Epithelial cell of proximal tubule (primary cell): ENCODE data around the gene MYOM1. TPM values are rescaled to one million over a fixed set of nuclear protein-coding genes. Genes with fewer than 3 reads are reported as not detected.

ENCODE experiments used
- DNase-seq: peaks from one replicate; pipeline ENCODE4 v3.0.0-alpha.2; 2011; ENCODE audit warnings: low read depth
- H3K4me3 ChIP-seq: 2 replicates; pipeline ENCODE4 v1.5.1; 2011; ENCODE audit warnings: low read depth, mild to moderate bottlenecking, low read length
- CTCF ChIP-seq: conservative IDR thresholded peaks from 2 replicates; pipeline ENCODE4 v1.5.1; 2012; ENCODE audit warnings: low read depth, mild to moderate bottlenecking, low read length
- total RNA-seq: library from RNA; depleted of rRNA; stranded (reverse); fragments of >200 nt; gene quantifications from 2 replicates; pipeline ENCODE4 v1.2.3, GENCODE V29; 2015

The MYOM1 gene
- total RNA-seq, 1 donor from 2014 or later = 0.12 TPM

DNA sequence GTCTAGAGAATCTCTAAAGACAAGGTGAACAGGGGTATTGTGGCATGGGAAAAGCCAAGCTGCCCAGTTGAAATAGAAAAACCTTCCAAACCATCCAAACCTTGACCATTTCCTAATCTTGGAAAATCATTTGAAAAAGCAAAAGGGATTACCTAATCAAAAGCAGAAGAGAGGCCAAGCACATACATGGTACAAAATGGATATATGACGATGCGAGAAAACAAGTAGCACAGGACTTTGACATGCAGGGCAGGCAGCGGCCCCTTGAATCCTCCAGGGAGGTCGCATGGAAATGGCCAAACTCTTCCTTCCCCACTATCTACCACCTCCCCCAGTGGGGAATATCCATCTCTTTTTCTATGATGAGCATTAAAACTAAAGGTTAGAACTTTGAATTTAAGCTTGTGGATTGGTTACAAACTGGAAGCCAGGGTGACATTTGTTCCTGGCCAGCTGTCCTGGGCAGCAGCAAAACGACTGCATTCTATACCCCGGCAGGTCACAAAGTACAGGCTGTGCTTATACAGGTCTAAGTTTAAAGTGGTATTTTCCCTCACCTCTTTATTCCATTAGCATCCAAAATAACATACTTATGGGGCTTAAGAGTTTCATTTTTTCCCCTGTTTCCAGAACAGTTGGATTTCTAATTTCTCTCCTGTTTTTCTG, 24.7 kb downstream of the MYOM1 start:
- no peak for TF ChIP-seq CTCF
- no peak overlapping the region for H3K4me3 ChIP-seq
- no peak for DNase-seq

- no peak for DNase-seq
- TF ChIP-seq CTCF = no peak
Observed at GRCh38 chr18:3193331-3193730, 26.4 kb downstream of the MYOM1 start.

GRCh38 chr18:3192752-3193151, 27.0 kb downstream of the MYOM1 start:
- DNase-seq = no peak
- no peak overlapping the region for H3K4me3 ChIP-seq
- no peak for TF ChIP-seq CTCF

More at GRCh38 chr18:3193331-3193730, 26.4 kb downstream of the MYOM1 start:
- H3K4me3 ChIP-seq = no peak overlapping the region

DNA sequence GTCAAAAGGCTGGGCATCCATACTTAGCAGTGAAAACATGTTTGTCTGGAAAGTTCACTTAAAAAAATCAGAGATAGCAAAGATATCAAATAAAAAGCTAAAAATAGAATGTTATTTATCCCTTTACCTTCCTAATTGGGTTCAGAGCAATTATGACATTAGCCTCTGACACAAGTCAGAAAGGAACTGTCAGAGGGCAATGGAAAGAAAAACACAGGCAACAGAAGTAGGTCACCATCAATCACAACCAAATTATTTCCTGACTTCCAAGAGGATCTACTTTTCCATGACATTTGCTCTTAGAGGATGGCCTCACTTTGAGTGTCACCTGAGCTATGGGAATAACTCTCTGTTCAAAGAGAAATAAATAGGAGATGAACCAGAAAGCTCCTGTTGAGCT, 27.5 kb downstream of the MYOM1 start:
- no peak for TF ChIP-seq CTCF

DNA sequence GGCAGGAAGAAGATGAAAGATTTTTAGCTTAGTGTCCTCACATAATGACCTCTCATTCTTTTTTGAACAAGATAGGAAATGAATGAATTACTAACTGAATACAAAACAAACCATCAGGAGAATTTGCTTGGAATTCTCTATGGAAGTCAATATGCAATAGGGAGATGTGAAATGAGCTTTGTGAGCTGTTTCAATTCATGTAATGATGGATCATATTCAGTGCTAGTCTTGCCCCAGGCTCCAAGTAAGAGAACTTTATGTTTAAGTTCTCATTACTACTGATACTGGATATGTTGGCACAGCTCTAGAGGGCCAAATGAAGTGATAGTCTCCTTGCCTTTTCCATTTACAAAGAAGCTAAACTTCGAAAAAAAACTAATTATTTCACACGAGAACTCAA, 29.2 kb downstream of the MYOM1 start:
- TF ChIP-seq CTCF = no peak
- H3K4me3 ChIP-seq = no peak overlapping the region
- DNase-seq = no peak

More for the DNA sequence above, 27.5 kb downstream of the MYOM1 start:
- H3K4me3 ChIP-seq = no peak overlapping the region
- no peak for DNase-seq

GRCh38 chr18:3189884-3190283, 29.9 kb downstream of the MYOM1 start:
- no peak for DNase-seq
- no peak overlapping the region for H3K4me3 ChIP-seq
- no peak for TF ChIP-seq CTCF
